ENCODE results near the gene MXD3. TPM values are rescaled to one million over a fixed set of nuclear protein-coding genes. Genes with fewer than 3 reads are reported as not detected.

MXD3 gene
- total and polyA plus RNA-seq, 2 donors (not counting 3 experiments of a cell fraction or from before 2014, with no cell fraction given), result 38.4 to 44.2 TPM

DNA sequence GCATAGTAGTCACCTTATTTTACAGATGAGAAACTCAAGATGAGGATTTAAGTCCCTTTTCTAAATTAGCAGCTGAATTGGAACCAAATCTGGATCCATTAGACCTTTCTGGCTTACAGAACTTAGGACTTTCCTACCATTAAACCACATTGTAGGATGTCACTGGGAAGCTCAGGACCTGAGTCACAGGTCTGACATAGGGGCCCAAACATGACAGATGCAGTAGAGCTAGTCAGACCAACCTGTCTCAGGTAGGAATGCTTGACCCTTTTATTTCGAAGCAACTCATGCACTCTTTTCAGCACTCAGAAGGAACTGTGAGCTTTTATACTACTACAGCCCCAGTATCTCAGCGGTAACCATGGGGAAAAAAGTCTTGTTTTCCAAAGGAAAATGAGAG is 10.7 kb downstream of the MXD3 start:
- CTCF ChIA-PET, result interaction anchor here (1.6 to 4.8 kb wide), 3 partner anchors 8 to 187 kb away, joined by 3 to 30 read pairs (median 4); no protein-coding TSS in a partner anchor
- Histone ChIP-seq H3K79me2 (ENCODE audit: control insufficient read depth, insufficient read depth, low read length) (peaks cover 35% of the 10 kb centered on the region), H3K36me3 (ENCODE audit: control insufficient read depth in 2 of 2, extremely low read depth in 1 of 2, insufficient read depth in 2 of 2, low read length in 2 of 2) (peaks cover 0 to 15% of the 10 kb centered on the region in 2 experiments), H3K9ac (replicated peaks; ENCODE audit: extremely low read depth, insufficient read depth, low read length) (no peak overlapping the region), H3K9me3 (replicated peaks; ENCODE audit: control insufficient read depth, insufficient read depth, low read length) (no peaks in the 10 kb centered on the region), H2AFZ (ENCODE audit: low read depth, low read length) (no peak overlapping the region), H3K27ac (ENCODE audit: insufficient read depth, low read depth, low read length) (peak overlapping the region; percentile 42), H4K20me1 (replicated peaks; ENCODE audit: control insufficient read depth, extremely low read depth, insufficient read depth, low read length) (no peaks in the 10 kb centered on the region), H3K9me1 (replicated peaks; ENCODE audit: control insufficient read depth, extremely low read depth, insufficient read depth, low read length) (no peaks in the 10 kb centered on the region), H3K4me2 (ENCODE audit: insufficient read depth, low read length) (peak overlapping the region; percentile 34), H3K4me3 (replicated peaks in 1 of 3; ENCODE audit: insufficient read depth in 1 of 3, low read depth in 1 of 3, low read length in 3 of 3) (no peak overlapping the region), H3K4me1 (ENCODE audit: control insufficient read depth, extremely low read depth, insufficient read depth, low read length) (peaks cover 44% of the 10 kb centered on the region), H3K27me3 (ENCODE audit: control insufficient read depth in 2 of 2, insufficient read depth in 2 of 2, low read length in 2 of 2) (no peaks in the 10 kb centered on the region)
- intact Hi-C loops (cut with micrococcal nuclease) (loop anchor here (1.0 to 5.0 kb wide), 2 partner anchors 169 to 187 kb away; partner anchors contain the start of gene NSD1), dilution Hi-C loops (cut with MboI; ENCODE audit: extremely low pct_ligation_motif_present, low sequenced_read_pairs) (no loop called here)
- FAIRE-seq (peak; percentile 38), DNase-seq (ENCODE audit: low read depth, low spot score) (no peak)
- BruUV-seq (replicated peaks), result no TSS peak
- TF ChIP-seq MYC (IDR thresholded peaks at IDR 0.05; ENCODE audit: low read depth, low read length) (no peak), EZH2 (IDR thresholded peaks at IDR 0.05; ENCODE audit: borderline replicate concordance, low read depth, low read length, severe bottlenecking) (no peak), GATA2 (IDR thresholded peaks at IDR 0.05; ENCODE audit: insufficient read depth, insufficient read length, low read depth, low read length) (no peak), FOS (IDR thresholded peaks at IDR 0.05; ENCODE audit: borderline replicate concordance, insufficient read depth, low read length) (no peak), POLR2A (IDR thresholded peaks at IDR 0.05; ENCODE audit: low read depth, low read length) (no peak), JUN (IDR thresholded peaks at IDR 0.05; ENCODE audit: borderline replicate concordance, insufficient read depth, insufficient read length, low read depth) (no peak)
- TF ChIP-seq, protein P1, sequence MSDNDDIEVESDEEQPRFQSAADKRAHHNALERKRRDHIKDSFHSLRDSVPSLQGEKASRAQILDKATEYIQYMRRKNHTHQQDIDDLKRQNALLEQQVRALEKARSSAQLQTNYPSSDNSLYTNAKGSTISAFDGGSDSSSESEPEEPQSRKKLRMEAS (IDR thresholded peaks at IDR 0.05; ENCODE audit: insufficient read depth, insufficient read length), result no peak
- POLR2A ChIA-PET, result no interaction called here

All from endothelial cell of umbilical vein (primary cell).